PC-3 (cell line): ENCODE data around the gene SYNJ2. TPM values are rescaled to one million over a fixed set of nuclear protein-coding genes. Genes with fewer than 3 reads are reported as not detected.

ENCODE experiments used
- ATAC-seq: fragments of 200-7000 bp; cut with Tn5 transposase; 2 replicates; pipeline ENCODE4 v1.9.1; 2020; ENCODE audit warnings: mild to moderate bottlenecking, moderate library complexity
- BruUV-seq: library from RNA; stranded (reverse); fragments of 400-500 nt; replicated peaks from 2 replicates; lab custom pipeline; 2021; lab: Mats Ljungman, UMichigan
- CTCF ChIA-PET: fragments of 300-600 bp; sonication (Branson Sonifier 250); formaldehyde crosslinking; loops from one replicate; lab custom pipeline; 2022; ENCODE audit warnings: antibody characterized with exemption; lab: Charles Lee
- POLR2A ChIA-PET: fragments of 300-600 bp; sonication (Branson Sonifier 250); formaldehyde crosslinking; loops from one replicate; lab custom pipeline; 2022; ENCODE audit warnings: antibody characterized with exemption; ENCODE audit not compliant: unreplicated experiment; lab: Charles Lee
- DNase-seq: peaks from one replicate; pipeline ENCODE4 v3.0.0-alpha.2; 2015
- H2AFZ ChIP-seq: fragments of 300-600 bp; sonication (generic); 2 replicates; pipeline ENCODE4 v1.6.0; 2016; ENCODE audit warnings: antibody characterized with exemption, low read length
- H3F3A ChIP-seq: fragments of 300-600 bp; sonication (generic); one replicate; pipeline ENCODE4 v1.6.0; 2017; ENCODE audit warnings: antibody characterized with exemption, low read length, control low read depth, mild to moderate bottlenecking; ENCODE audit not compliant: unreplicated experiment
- H3K27ac ChIP-seq: fragments of 300-600 bp; sonication (generic); 2 replicates; pipeline ENCODE4 v1.5.1; 2016; ENCODE audit warnings: mild to moderate bottlenecking, low read length
- H3K27me3 ChIP-seq: fragments of 300-600 bp; sonication (generic); 2 replicates; pipeline ENCODE4 v1.6.1; 2016; ENCODE audit warnings: low read length, mixed read lengths
- H3K36me3 ChIP-seq: fragments of 300-600 bp; sonication (generic); 2 replicates; pipeline ENCODE4 v1.6.1; 2016; ENCODE audit warnings: low read depth, mixed run types, low read length, mixed read lengths
- H3K4me1 ChIP-seq: fragments of 300-600 bp; sonication (generic); 2 replicates; pipeline ENCODE4 v1.5.1; 2016; ENCODE audit warnings: low read length; ENCODE audit not compliant: insufficient read depth
- H3K4me2 ChIP-seq: fragments of 300-600 bp; sonication (generic); 2 replicates; pipeline ENCODE4 v1.6.0; 2016; ENCODE audit warnings: low read length
- H3K4me3 ChIP-seq: fragments of 300-600 bp; sonication (generic); 2 replicates; pipeline ENCODE4 v1.5.1; 2016; ENCODE audit warnings: mild to moderate bottlenecking, low read length, mixed read lengths
- H3K79me2 ChIP-seq: fragments of 300-600 bp; sonication (generic); 2 replicates; pipeline ENCODE4 v1.6.1; 2017; ENCODE audit warnings: low read length, mixed read lengths
- H3K9ac ChIP-seq: fragments of 300-600 bp; sonication (generic); 2 replicates; pipeline ENCODE4 v1.6.0; 2016; ENCODE audit warnings: mild to moderate bottlenecking, low read length
- H3K9me2 ChIP-seq: fragments of 300-600 bp; sonication (generic); replicated peaks from 2 replicates; pipeline ENCODE4 v1.6.1; 2016; ENCODE audit warnings: mixed run types, low read length, mixed read lengths
- H3K9me3 ChIP-seq: fragments of 300-600 bp; sonication (generic); 2 replicates; pipeline ENCODE4 v1.6.1; 2016; ENCODE audit warnings: low read length, mixed read lengths
- H4K20me1 ChIP-seq: fragments of 300-600 bp; sonication (generic); 2 replicates; pipeline ENCODE4 v1.6.1; 2016; ENCODE audit warnings: low read length, mixed read lengths
- EZH2 ChIP-seq: fragments of 300-600 bp; sonication (generic); IDR thresholded peaks from one replicate; pipeline ENCODE4 v1.6.1; 2017; ENCODE audit warnings: antibody characterized with exemption, mild to moderate bottlenecking, low read length; ENCODE audit not compliant: unreplicated experiment
- EZH2phosphoT487 ChIP-seq: fragments of 300-600 bp; sonication (generic); IDR thresholded peaks from 2 replicates; pipeline ENCODE4 v1.6.1; 2018; ENCODE audit warnings: mild to moderate bottlenecking, antibody characterized with exemption, low read length, borderline replicate concordance
- intact Hi-C: fragments of 100-400 bp; cut with micrococcal nuclease; formaldehyde crosslinking; loops from 2 replicates; pipeline ENCODE4 v1.9.0; 2023
- total RNA-seq: library from RNA; depleted of rRNA; stranded (reverse); fragments of >200 nt; gene quantifications from 2 replicates; pipeline ENCODE4 v1.2.3, GENCODE V29; 2014
- TF ChIP-seq, protein P1 (sequence below): fragments of 300-600 bp; sonication (generic); conservative IDR thresholded peaks from 2 replicates; pipeline ENCODE4 v1.5.1; 2017; ENCODE audit warnings: antibody characterized with exemption, low read depth, mild to moderate bottlenecking, low read length

SYNJ2 gene
- total RNA-seq, 1 experiment from 2014 or later: 21.5 TPM

GRCh38 chr6:158027590-158028285 is 46.1 kb downstream of the SYNJ2 start:
- TF ChIP-seq, protein P1, sequence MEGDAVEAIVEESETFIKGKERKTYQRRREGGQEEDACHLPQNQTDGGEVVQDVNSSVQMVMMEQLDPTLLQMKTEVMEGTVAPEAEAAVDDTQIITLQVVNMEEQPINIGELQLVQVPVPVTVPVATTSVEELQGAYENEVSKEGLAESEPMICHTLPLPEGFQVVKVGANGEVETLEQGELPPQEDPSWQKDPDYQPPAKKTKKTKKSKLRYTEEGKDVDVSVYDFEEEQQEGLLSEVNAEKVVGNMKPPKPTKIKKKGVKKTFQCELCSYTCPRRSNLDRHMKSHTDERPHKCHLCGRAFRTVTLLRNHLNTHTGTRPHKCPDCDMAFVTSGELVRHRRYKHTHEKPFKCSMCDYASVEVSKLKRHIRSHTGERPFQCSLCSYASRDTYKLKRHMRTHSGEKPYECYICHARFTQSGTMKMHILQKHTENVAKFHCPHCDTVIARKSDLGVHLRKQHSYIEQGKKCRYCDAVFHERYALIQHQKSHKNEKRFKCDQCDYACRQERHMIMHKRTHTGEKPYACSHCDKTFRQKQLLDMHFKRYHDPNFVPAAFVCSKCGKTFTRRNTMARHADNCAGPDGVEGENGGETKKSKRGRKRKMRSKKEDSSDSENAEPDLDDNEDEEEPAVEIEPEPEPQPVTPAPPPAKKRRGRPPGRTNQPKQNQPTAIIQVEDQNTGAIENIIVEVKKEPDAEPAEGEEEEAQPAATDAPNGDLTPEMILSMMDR: no peak
- TF ChIP-seq EZH2phosphoT487: no peak
- no peak for TF ChIP-seq EZH2
- ChIA-PET POLR2A (no interaction called here), CTCF (no interaction called here)
- ATAC-seq (no peak), DNase-seq (no peak)
- BruUV-seq: no TSS peak
- H3K9ac ChIP-seq: no peak overlapping the region
- no peak overlapping the region for H3K27ac ChIP-seq
- H4K20me1 ChIP-seq: no peaks in the 10 kb centered on the region
- intact Hi-C loops: loop anchor here (5.0 kb wide), 1 partner anchor 40 kb away; no protein-coding TSS in a partner anchor
- H3K27me3 ChIP-seq: no peaks in the 10 kb centered on the region
- peaks cover 29% of the 10 kb centered on the region for H3K4me1 ChIP-seq
- no peak overlapping the region for H3K4me3 ChIP-seq
- H2AFZ ChIP-seq: no peak overlapping the region
- H3K79me2 ChIP-seq: peaks cover 25% of the 10 kb centered on the region
- no peaks in the 10 kb centered on the region for H3K9me2 ChIP-seq
- H3K36me3 ChIP-seq: no peaks in the 10 kb centered on the region
- H3F3A ChIP-seq: no peaks in the 10 kb centered on the region
- H3K9me3 ChIP-seq: no peaks in the 10 kb centered on the region
- H3K4me2 ChIP-seq: no peak overlapping the region

- Histone ChIP-seq H3K27me3 (no peaks in the 10 kb centered on the region), H3F3A (no peaks in the 10 kb centered on the region), H3K4me3 (no peak overlapping the region), H3K4me2 (no peak overlapping the region), H4K20me1 (no peaks in the 10 kb centered on the region), H3K79me2 (peaks cover 25% of the 10 kb centered on the region), H3K9ac (no peak overlapping the region), H2AFZ (no peak overlapping the region), H3K9me2 (no peaks in the 10 kb centered on the region), H3K27ac (no peak overlapping the region), H3K4me1 (peaks cover 29% of the 10 kb centered on the region), H3K9me3 (no peaks in the 10 kb centered on the region), H3K36me3 (0 out of 2 replicates have a peak, but pooled peaks cover under 1% of the 10 kb centered on the region)
- no peak for ATAC-seq
- ChIA-PET CTCF (no interaction called here), POLR2A (no interaction called here)
- intact Hi-C loops: loop anchor here (5.0 kb wide), 1 partner anchor 39 kb away; no protein-coding TSS in a partner anchor
- TF ChIP-seq, protein P1: no peak
- no peak for DNase-seq
- BruUV-seq: no TSS peak
Measured at GRCh38 chr6:158028421-158028820, 46.8 kb downstream of the SYNJ2 start.

GRCh38 chr6:158028876-158029275 is 47.2 kb downstream of the SYNJ2 start:
- Histone ChIP-seq H3K4me2 (no peak overlapping the region), H3K27me3 (no peaks in the 10 kb centered on the region), H3K9me2 (no peaks in the 10 kb centered on the region), H3K9me3 (no peaks in the 10 kb centered on the region), H3F3A (no peaks in the 10 kb centered on the region), H3K79me2 (peaks cover 25% of the 10 kb centered on the region), H3K4me3 (no peak overlapping the region), H2AFZ (no peak overlapping the region), H3K27ac (no peak overlapping the region), H3K9ac (no peak overlapping the region), H3K36me3 (0 out of 2 replicates have a peak, but pooled peaks cover 4% of the 10 kb centered on the region), H4K20me1 (no peaks in the 10 kb centered on the region), H3K4me1 (peaks cover 28% of the 10 kb centered on the region)
- ChIA-PET CTCF (no interaction called here), POLR2A (no interaction called here)
- TF ChIP-seq, protein P1: no peak
- TF ChIP-seq EZH2 (no peak), EZH2phosphoT487 (no peak)
- no peak for DNase-seq
- intact Hi-C loops: loop anchor here (5.0 kb wide), 1 partner anchor 38 kb away; no protein-coding TSS in a partner anchor
- no TSS peak for BruUV-seq
- no peak for ATAC-seq
